Measurements from ENCODE around the gene ZNF410. TPM values are rescaled to one million over a fixed set of nuclear protein-coding genes. Genes with fewer than 3 reads are reported as not detected.

ZNF410 gene
- total and polyA plus RNA-seq, 8 donors, result 13.3 to 24.2 (median 15.9) TPM

DNA sequence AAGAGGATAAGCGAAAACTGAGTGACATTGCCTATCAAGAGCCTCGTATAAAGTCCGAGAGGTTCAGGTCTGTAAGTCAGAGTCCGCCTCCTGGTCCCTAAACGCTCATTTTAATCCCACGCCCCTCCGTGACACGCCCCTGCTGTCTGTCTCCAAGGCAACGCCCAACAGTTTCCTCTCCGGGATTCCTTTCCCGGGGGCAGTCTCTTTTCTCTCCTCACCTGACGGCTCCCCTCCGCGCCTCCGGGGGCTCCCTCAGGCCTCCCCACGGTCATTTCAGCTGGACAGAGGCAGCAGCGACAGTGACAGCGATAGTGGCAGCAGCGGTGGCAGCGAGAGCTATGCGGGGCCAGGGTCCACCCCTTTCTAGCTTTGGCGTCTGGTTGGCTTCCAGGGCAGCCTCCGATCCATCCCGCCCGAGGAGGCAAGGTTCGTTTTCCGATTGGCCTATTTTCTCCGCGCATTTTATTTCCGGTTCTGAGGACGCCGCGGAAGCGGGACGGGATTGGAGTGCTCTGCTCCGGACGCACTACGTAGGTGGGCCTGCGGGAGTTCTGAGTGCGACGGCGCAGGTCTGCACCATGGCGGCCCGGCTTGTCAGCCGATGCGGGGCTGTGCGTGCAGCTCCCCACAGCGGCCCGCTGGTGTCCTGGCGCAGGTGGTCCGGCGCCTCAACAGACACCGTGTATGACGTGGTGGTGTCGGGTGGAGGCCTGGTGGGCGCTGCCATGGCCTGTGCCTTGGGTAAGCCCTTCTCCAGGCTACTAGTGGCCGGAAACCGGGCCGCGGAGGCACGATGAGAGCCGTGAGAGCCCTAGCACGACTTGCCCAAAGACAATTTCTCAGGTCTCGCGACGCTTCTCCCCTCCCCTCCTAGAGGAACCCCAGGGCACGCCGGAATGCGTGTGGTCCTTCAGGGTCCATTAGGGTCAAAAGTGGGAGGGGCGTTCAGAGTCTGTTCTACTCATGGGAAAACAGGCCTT lies 63.4 kb downstream of the ZNF410 start, which contains the start of the genes COQ6 and FAM161B:
COQ6 (plus strand) TSS at position 551 of the 983 bp plus-strand sequence; CDS start at position 582, 31 bp downstream.
FAM161B (minus strand) TSS at position 343 of the 983 bp plus-strand sequence; CDS start at position 275, 68 bp downstream.
- Histone ChIP-seq H3K27ac (peak within 1 kb of the TSS; percentile 68 to 85 (median 82)), H3K9me3 (no peaks in the 10 kb centered on the region), H3K4me3 (peak within 1 kb of the TSS; percentile 42 to 82 (median 68)), H3K27me3 (no peaks in the 10 kb centered on the region), H3K36me3 (peaks cover 0 to 13% (median 4%) of the 10 kb centered on the region in 3 donors), H3K4me1 (peaks cover 7 to 11% (median 10%) of the 10 kb centered on the region in 3 donors)
- WGBS, 2 donors, result 1 to 2% methylated on average over 70 of the region's 70 CpGs
- intact Hi-C loops (cut with DNase I), result no loop called here
- FAIRE-seq (no peak), DNase-seq (peak; percentile 88 to 95 (median 92)), ATAC-seq (peak; percentile 91 to 95 (median 94))
- TF ChIP-seq, protein P1, sequence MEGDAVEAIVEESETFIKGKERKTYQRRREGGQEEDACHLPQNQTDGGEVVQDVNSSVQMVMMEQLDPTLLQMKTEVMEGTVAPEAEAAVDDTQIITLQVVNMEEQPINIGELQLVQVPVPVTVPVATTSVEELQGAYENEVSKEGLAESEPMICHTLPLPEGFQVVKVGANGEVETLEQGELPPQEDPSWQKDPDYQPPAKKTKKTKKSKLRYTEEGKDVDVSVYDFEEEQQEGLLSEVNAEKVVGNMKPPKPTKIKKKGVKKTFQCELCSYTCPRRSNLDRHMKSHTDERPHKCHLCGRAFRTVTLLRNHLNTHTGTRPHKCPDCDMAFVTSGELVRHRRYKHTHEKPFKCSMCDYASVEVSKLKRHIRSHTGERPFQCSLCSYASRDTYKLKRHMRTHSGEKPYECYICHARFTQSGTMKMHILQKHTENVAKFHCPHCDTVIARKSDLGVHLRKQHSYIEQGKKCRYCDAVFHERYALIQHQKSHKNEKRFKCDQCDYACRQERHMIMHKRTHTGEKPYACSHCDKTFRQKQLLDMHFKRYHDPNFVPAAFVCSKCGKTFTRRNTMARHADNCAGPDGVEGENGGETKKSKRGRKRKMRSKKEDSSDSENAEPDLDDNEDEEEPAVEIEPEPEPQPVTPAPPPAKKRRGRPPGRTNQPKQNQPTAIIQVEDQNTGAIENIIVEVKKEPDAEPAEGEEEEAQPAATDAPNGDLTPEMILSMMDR (IDR thresholded peaks at IDR 0.05), result no peak

- peaks cover 0 to 30% (median 19%) of the 10 kb centered on the region in 3 donors for H3K36me3 ChIP-seq
- H3K27me3 ChIP-seq, result no peaks in the 10 kb centered on the region
- no peaks in the 10 kb centered on the region for H3K9me3 ChIP-seq
- WGBS, 2 donors, result 90 to 94% methylated on average over 1 of the region's 1 CpG
- DNase-seq (no peak), ATAC-seq (no peak), FAIRE-seq (no peak)
- intact Hi-C loops (cut with DNase I), result no loop called here
- no peak overlapping the region for H3K27ac ChIP-seq
- TF ChIP-seq, protein P1 (IDR thresholded peaks at IDR 0.05), result no peak
- peaks cover 0 to 3% (median 0%) of the 10 kb centered on the region in 3 donors for H3K4me1 ChIP-seq
- H3K4me3 ChIP-seq, result no peak overlapping the region
Measured at GRCh38 chr14:73953731-73954130, 67.1 kb downstream of the ZNF410 start.

DNA sequence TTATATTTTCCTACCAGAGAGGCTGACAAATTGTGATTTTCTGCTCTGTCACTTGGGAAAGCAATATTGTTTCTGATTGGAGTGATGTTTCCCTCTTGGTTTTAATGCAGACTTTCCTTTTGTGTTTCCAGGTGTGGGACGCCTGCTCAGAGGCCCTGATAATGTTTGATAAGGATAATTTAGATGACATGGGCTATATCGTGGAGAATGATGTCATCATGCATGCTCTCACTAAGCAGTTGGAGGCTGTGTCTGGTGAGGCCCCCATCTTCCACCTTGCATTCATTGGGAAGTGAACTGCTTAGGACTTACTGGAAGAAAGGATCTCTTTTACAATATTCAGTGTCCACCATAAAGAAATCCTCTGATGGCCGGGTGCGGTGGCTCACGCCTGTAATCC lies 69.0 kb downstream of the ZNF410 start:
- Histone ChIP-seq H3K36me3 (peaks cover 0 to 40% (median 28%) of the 10 kb centered on the region in 3 donors), H3K27ac (no peak overlapping the region), H3K9me3 (no peaks in the 10 kb centered on the region), H3K4me3 (no peak overlapping the region), H3K4me1 (no peaks in the 10 kb centered on the region), H3K27me3 (no peaks in the 10 kb centered on the region)
- intact Hi-C loops (cut with DNase I), result no loop called here
- no peak for ATAC-seq
- TF ChIP-seq, protein P1 (IDR thresholded peaks at IDR 0.05), result no peak
- 88 to 89% methylated on average over 5 of the region's 5 CpGs for WGBS, 2 donors
- FAIRE-seq, result no peak
- no peak for DNase-seq

DNA sequence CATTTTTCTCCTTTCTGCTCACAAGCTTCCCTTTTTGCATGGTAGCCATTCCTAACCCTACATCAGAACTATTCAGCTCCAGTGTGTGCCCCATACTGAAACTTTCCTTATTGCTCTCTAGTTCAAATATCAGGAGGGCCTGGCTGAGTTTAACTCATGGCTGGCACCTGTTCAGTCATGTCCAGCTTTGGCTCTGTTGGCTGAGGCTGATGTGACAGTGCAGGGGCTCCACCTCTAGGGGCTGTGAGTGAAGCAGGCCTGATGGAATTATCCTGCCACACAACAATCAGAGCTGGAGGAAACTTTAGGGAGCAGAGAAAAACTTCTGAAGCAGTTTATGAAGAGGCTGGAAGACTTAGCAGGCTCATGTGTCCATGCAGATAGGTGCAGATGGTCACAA lies 71.9 kb downstream of the ZNF410 start:
- no peaks in the 10 kb centered on the region for H3K9me3 ChIP-seq
- FAIRE-seq (no peak), ATAC-seq (no peak), DNase-seq (no peak)
- H3K36me3 ChIP-seq, result peaks cover 0 to 61% (median 33%) of the 10 kb centered on the region in 3 donors
- H3K4me1 ChIP-seq, result no peaks in the 10 kb centered on the region
- TF ChIP-seq, protein P1 (IDR thresholded peaks at IDR 0.05), result no peak
- no peak overlapping the region for H3K27ac ChIP-seq
- intact Hi-C loops (cut with DNase I), result no loop called here
- no peak overlapping the region for H3K4me3 ChIP-seq
- H3K27me3 ChIP-seq, result no peaks in the 10 kb centered on the region

Measured in pancreas (tissue), 10 donors.